ENCODE data around the gene IRF6.

DNA sequence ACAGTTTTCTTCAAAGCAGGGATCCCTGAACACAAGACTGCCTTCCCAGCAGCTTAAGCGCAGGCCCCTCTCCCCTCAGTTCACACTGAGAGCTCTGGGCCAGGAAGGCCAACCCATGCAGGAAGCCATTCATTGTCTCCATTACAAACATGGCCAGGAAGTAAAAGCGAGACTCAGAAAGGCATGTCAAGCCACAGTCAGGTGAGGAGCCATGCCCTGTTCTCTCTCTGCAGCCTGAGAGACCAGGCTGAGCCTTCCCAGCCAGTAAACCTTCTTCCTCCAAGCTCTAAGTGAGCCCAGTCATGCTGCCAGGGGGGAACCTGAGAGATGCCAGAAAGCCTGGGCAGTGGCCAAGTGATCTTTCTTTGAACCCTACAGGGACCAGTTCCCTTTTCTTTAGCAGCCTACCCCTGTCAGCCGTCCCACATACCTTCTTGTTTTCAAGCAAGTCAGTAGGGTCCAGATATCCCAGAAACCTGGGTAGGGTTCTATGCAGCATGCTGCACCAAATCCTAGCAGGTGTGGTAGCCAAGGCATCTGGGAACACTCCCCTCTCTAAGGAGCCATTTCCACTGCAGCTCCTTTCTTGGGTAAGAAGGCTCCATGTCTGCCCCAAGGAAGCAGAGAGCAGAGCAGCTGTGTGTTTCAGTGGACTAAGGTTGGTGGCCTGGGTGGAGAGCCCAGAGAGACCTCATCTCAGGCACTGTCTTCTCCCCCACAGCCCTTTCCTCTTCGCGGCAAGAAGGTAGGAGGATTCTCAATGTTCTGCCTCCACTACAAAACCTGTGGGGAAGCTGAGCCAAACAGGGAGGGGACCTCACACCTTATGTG is 49.1 kb downstream of the IRF6 start:
- TF ChIP-seq TAF1 (IDR thresholded peaks at IDR 0.05; ENCODE audit: low read depth, low read length) (no peak), POLR2A (IDR thresholded peaks at IDR 0.05; ENCODE audit: low read depth, low read length) (no peak), POLR2AphosphoS5 (IDR thresholded peaks at IDR 0.05; ENCODE audit: low read depth, low read length) (0 out of 2 replicates have a peak, but pooled peaks have one; percentile 34)
